GM21786 (cell line): ENCODE data around the gene EPHX1.
"Not testable (repeated sequence)": the region's sequence is repeated elsewhere in the genome, so short reads cannot be mapped to it uniquely, and the experiment has no call there.

ENCODE experiments used
- ATAC-seq: cut with Tn5 transposase; IDR thresholded peaks from one replicate; pipeline ENCODE4 v1.9.1; 2021; ENCODE audit not compliant: unreplicated experiment

The EPHX1 gene

GRCh38 chr1:225815526-225816178 lies 5.7 kb downstream of the EPHX1 start:
- ATAC-seq, result no peak

- no peak for ATAC-seq
Observed at GRCh38 chr1:225816643-225817538, 7.0 kb downstream of the EPHX1 start.

- ATAC-seq, result no peak
Observed at GRCh38 chr1:225817611-225818061, 7.7 kb downstream of the EPHX1 start.

- ATAC-seq, result no peak
Observed at GRCh38 chr1:225818229-225818628, 8.3 kb downstream of the EPHX1 start.

- no peak for ATAC-seq
Observed at GRCh38 chr1:225819346-225820192, 9.6 kb downstream of the EPHX1 start.

- no peak for ATAC-seq
Observed at GRCh38 chr1:225820522-225821120, 10.7 kb downstream of the EPHX1 start.

- no peak for ATAC-seq
Observed at GRCh38 chr1:225822655-225823403, 12.9 kb downstream of the EPHX1 start.

GRCh38 chr1:225823811-225824261 lies 13.9 kb downstream of the EPHX1 start:
- ATAC-seq, result no peak

- no peak for ATAC-seq
Observed at GRCh38 chr1:225824533-225824941, 14.6 kb downstream of the EPHX1 start.

GRCh38 chr1:225825078-225825477 lies 15.2 kb downstream of the EPHX1 start:
- ATAC-seq, result no peak

GRCh38 chr1:225825607-225826007 lies 15.7 kb downstream of the EPHX1 start:
- ATAC-seq, result no peak

- ATAC-seq, result no peak
Observed at GRCh38 chr1:225827076-225827475, 17.2 kb downstream of the EPHX1 start.

- ATAC-seq, result no peak
Observed at GRCh38 chr1:225828706-225829345, 18.9 kb downstream of the EPHX1 start.

- ATAC-seq, result no peak
Observed at GRCh38 chr1:225830841-225831240, 20.9 kb downstream of the EPHX1 start.

- no peak for ATAC-seq
Observed at GRCh38 chr1:225834417-225835329, 24.7 kb downstream of the EPHX1 start.

GRCh38 chr1:225835856-225836255 lies 25.9 kb downstream of the EPHX1 start:
- no peak for ATAC-seq

- ATAC-seq, result not testable (repeated sequence)
Observed at GRCh38 chr1:225836296-225836695, 26.4 kb downstream of the EPHX1 start.

GRCh38 chr1:225838793-225839192 lies 28.9 kb downstream of the EPHX1 start:
- ATAC-seq, result no peak

- no peak for ATAC-seq
Observed at GRCh38 chr1:225840223-225840610, 30.3 kb downstream of the EPHX1 start.
